ENCODE results near the gene KATNAL1. TPM values are rescaled to one million over a fixed set of nuclear protein-coding genes. Genes with fewer than 3 reads are reported as not detected.
A peak's percentile ranks its signal among the peaks of the same experiment; 100 is the strongest.

KATNAL1 gene
- total and polyA plus RNA-seq, 12 donors = 1.5 to 17.9 (median 9.4) TPM

GRCh38 chr13:30340331-30341250 lies 33.2 kb upstream of the KATNAL1 start:
- DNase-seq = peak; percentile 66 to 91 (median 87)
- Histone ChIP-seq H3K4me1 (replicated peaks in 1 of 2) (peaks cover 16 to 43% of the 10 kb centered on the region in 2 donors), H3K9me3 (replicated peaks in 1 of 3) (no peaks in the 10 kb centered on the region), H3K4me3 (no peak overlapping the region), H3K27ac (peak overlapping the region; percentile 53 to 86 (median 64)), H3K27me3 (no peaks in the 10 kb centered on the region), H3K36me3 (replicated peaks in 1 of 2) (no peaks in the 10 kb centered on the region)
- intact Hi-C loops (cut with DNase I) = no loop called here
- WGBS, 4 donors = 40 to 56% (median 45%) methylated on average over 8 to 10 of the region's 10 CpGs
- TF ChIP-seq CTCF (IDR thresholded peaks at IDR 0.05) = no peak
- TF ChIP-seq POLR2A (IDR thresholded peaks at IDR 0.05) = no peak

- 62 to 79% (median 72%) methylated on average over 12 of the region's 12 CpGs for WGBS, 4 donors
- H3K9me3 ChIP-seq (replicated peaks in 1 of 3) = no peaks in the 10 kb centered on the region
- H3K27ac ChIP-seq = peak overlapping the region; percentile 53 to 86 (median 64)
- TF ChIP-seq CTCF (IDR thresholded peaks at IDR 0.05) (no peak), POLR2A (IDR thresholded peaks at IDR 0.05) (no peak)
- H3K4me3 ChIP-seq = no peak overlapping the region
- peaks cover 16 to 43% of the 10 kb centered on the region in 2 donors for H3K4me1 ChIP-seq (replicated peaks in 1 of 2)
- H3K36me3 ChIP-seq (replicated peaks in 1 of 2) = no peaks in the 10 kb centered on the region
- intact Hi-C loops (cut with DNase I) = no loop called here
- no peak for DNase-seq
- no peaks in the 10 kb centered on the region for H3K27me3 ChIP-seq
Measured at GRCh38 chr13:30339738-30340330, 32.5 kb upstream of the KATNAL1 start.

GRCh38 chr13:30338952-30339351 lies 31.6 kb upstream of the KATNAL1 start:
- Histone ChIP-seq H3K27ac (peak overlapping the region in 1 of 5 donors; percentile 53), H3K27me3 (no peaks in the 10 kb centered on the region), H3K36me3 (replicated peaks in 1 of 2) (no peaks in the 10 kb centered on the region), H3K4me3 (no peak overlapping the region), H3K4me1 (replicated peaks in 1 of 2) (peaks cover 16 to 43% of the 10 kb centered on the region in 2 donors), H3K9me3 (replicated peaks in 1 of 3) (no peaks in the 10 kb centered on the region)
- TF ChIP-seq POLR2A (IDR thresholded peaks at IDR 0.05) (no peak), CTCF (IDR thresholded peaks at IDR 0.05) (no peak)
- 65 to 80% (median 73%) methylated on average over 3 of the region's 3 CpGs for WGBS, 4 donors
- DNase-seq = no peak
- intact Hi-C loops (cut with DNase I) = no loop called here

GRCh38 chr13:30338331-30338851 lies 31.0 kb upstream of the KATNAL1 start:
- intact Hi-C loops (cut with DNase I) = no loop called here
- H3K9me3 ChIP-seq (replicated peaks in 1 of 3) = no peaks in the 10 kb centered on the region
- peaks cover 16 to 43% of the 10 kb centered on the region in 2 donors for H3K4me1 ChIP-seq (replicated peaks in 1 of 2)
- 42 to 50% (median 47%) methylated on average over 6 of the region's 6 CpGs for WGBS, 4 donors
- no peaks in the 10 kb centered on the region for H3K36me3 ChIP-seq (replicated peaks in 1 of 2)
- peak in 6 of 7 donors; percentile 60 to 83 (median 73) for DNase-seq
- H3K27ac ChIP-seq = peak overlapping the region in 2 of 5 donors; percentile 31 to 53
- H3K4me3 ChIP-seq = no peak overlapping the region
- no peak for TF ChIP-seq POLR2A (IDR thresholded peaks at IDR 0.05)
- no peak for TF ChIP-seq CTCF (IDR thresholded peaks at IDR 0.05)
- H3K27me3 ChIP-seq = no peaks in the 10 kb centered on the region
